NCI-H510A (cell line): Measurements from ENCODE around the gene CXCR2.
"Not testable (repeated sequence)": the region's sequence is repeated elsewhere in the genome, so short reads cannot be mapped to it uniquely, and the experiment has no call there.

Experiments used
- DNase-seq: peaks from one replicate; lab custom pipeline; 2025; lab: John Stamatoyannopoulos, UW

Gene CXCR2

GRCh38 chr2:218130377-218130776, 4.5 kb downstream of the CXCR2 start:
- no peak for DNase-seq

- DNase-seq = no peak
Measured at GRCh38 chr2:218130822-218131221, 5.0 kb downstream of the CXCR2 start.

- DNase-seq = no peak
Measured at GRCh38 chr2:218137514-218137913, 11.7 kb downstream of the CXCR2 start.

- DNase-seq = no peak
Measured at GRCh38 chr2:218138047-218138446, 12.2 kb downstream of the CXCR2 start.

- no peak for DNase-seq
Measured at GRCh38 chr2:218145124-218145523, 19.3 kb downstream of the CXCR2 start.

GRCh38 chr2:218146056-218146455, 20.2 kb downstream of the CXCR2 start:
- DNase-seq = no peak

GRCh38 chr2:218149098-218149497, 23.3 kb downstream of the CXCR2 start:
- no peak for DNase-seq

GRCh38 chr2:218149848-218150440, 24.1 kb downstream of the CXCR2 start:
- no peak for DNase-seq

- DNase-seq = no peak
Measured at GRCh38 chr2:218152172-218152571, 26.3 kb downstream of the CXCR2 start.

GRCh38 chr2:218152777-218153176, 26.9 kb downstream of the CXCR2 start:
- DNase-seq = no peak

- DNase-seq = no peak
Measured at GRCh38 chr2:218155953-218156479, 30.2 kb downstream of the CXCR2 start.

- DNase-seq = no peak
Measured at GRCh38 chr2:218161644-218162043, 35.8 kb downstream of the CXCR2 start.

GRCh38 chr2:218162814-218163213, 37.0 kb downstream of the CXCR2 start:
- DNase-seq = no peak

GRCh38 chr2:218166791-218167190, 41.0 kb downstream of the CXCR2 start, which contains the start of gene CXCR1:
TSS of gene CXCR1 (minus strand) at chr2:218166962. CDS start at chr2:218165211, 1,751 bp downstream.
- DNase-seq = no peak

GRCh38 chr2:218168016-218168415, 42.2 kb downstream of the CXCR2 start:
- no peak for DNase-seq

GRCh38 chr2:218168635-218169462, 43.0 kb downstream of the CXCR2 start:
- no peak for DNase-seq

GRCh38 chr2:218169757-218170546, 44.1 kb downstream of the CXCR2 start:
- no peak for DNase-seq

GRCh38 chr2:218171744-218172143, 45.9 kb downstream of the CXCR2 start:
- not testable (repeated sequence) for DNase-seq

GRCh38 chr2:218172845-218173244, 47.0 kb downstream of the CXCR2 start:
- no peak for DNase-seq

GRCh38 chr2:218179782-218180181, 54.0 kb downstream of the CXCR2 start:
- DNase-seq = no peak

GRCh38 chr2:218180467-218181114, 54.8 kb downstream of the CXCR2 start:
- DNase-seq = no peak

GRCh38 chr2:218184331-218184730, 58.5 kb downstream of the CXCR2 start:
- DNase-seq = no peak
